HG02623 (cell line): ENCODE results near the gene AVEN.
"Not testable (repeated sequence)": the region's sequence is repeated elsewhere in the genome, so short reads cannot be mapped to it uniquely, and the experiment has no call there.

Experiments used
- ATAC-seq: cut with Tn5 transposase; IDR thresholded peaks from one replicate; pipeline ENCODE4 v1.9.1; 2021; ENCODE audit warnings: moderate library complexity; ENCODE audit not compliant: unreplicated experiment

AVEN gene

DNA sequence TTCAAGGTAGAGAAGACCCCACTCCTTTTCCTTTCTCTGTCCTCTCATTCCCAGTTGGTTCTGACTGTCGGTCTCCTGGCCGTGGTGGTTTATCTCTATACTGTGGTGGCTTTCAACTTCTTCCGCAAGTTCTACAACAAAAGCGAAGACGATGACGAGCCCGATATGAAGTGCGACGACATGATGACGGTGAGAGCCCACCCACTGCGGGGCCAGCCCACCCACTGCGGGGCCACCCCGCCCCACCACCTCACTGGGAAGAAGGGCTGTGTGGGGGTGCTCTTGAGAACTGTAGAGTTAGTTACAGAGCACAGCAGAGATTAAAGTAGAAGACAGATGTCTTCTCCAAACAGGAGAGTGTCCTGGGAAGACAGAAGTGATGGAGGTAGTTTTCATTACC, 181.3 kb downstream of the AVEN start:
- ATAC-seq = no peak

DNA sequence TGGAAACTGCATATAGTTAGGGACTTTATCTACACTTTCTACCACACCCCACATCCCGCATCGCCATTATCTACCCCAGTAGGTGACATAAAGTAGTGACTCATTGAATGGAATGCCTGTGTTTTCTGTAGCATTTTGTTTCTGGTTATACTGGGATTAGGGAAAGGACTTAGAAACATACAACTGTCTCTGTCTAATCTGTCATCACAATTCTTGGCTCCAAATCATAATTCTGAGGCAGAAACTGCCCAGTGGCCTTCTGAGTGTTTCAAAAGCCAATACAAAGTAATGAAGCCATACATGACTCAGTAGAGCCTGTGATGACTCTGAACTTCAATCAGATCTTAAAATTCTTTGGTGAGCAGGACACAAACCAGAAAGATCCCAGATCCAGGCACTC, 186.4 kb downstream of the AVEN start:
- no peak for ATAC-seq

- no peak for ATAC-seq
These were observed 186.9 kb downstream of the AVEN start for GRCh38 chr15:33852094-33852493.

GRCh38 chr15:33851079-33851478, 187.9 kb downstream of the AVEN start:
- no peak for ATAC-seq

- ATAC-seq = no peak
These were observed 191.0 kb downstream of the AVEN start for GRCh38 chr15:33848011-33848410.

DNA sequence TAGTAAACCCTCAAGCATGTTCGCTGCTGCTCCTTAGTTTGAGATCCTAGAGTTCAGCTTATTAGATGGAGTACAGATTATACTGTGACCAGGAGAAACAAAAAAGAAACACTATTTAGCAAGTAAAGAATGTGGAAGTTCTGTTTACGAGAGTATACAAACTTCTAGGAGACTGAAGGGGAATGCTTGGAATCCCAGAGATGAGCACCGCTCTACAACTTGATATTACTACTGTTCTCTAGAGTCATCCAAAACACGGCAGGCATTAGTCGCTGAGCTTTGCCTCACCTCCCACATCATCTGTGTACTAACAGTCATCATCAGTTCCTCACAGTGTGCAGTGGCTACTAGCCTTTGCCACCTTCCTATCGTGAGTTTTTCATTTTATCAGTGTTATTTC, 192.1 kb downstream of the AVEN start:
- ATAC-seq = no peak

GRCh38 chr15:33846142-33846541, 192.9 kb downstream of the AVEN start:
- no peak for ATAC-seq

DNA sequence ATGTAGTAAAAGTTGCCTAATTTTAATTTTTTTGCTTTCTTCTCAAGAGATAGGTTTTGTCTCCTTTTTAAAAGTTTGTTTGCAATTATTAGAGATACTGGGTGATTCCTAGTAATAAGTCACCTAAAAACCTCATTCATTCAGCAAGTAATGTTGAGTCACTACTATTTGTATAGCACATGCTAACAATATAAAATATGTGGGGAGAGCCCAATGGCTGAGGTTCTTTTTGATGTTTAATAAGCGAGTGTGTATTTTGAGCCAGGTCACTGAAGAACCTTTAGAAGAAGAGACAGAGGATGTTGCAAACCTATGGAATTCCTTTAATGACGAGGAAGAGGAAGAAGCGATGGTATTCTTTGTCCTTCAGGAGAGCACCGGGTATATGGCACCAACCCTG, 194.4 kb downstream of the AVEN start:
- no peak for ATAC-seq

- ATAC-seq = no peak
These were observed 194.8 kb downstream of the AVEN start for GRCh38 chr15:33844186-33844585.

GRCh38 chr15:33840615-33841014, 198.4 kb downstream of the AVEN start:
- no peak for ATAC-seq

GRCh38 chr15:33839540-33839939, 199.5 kb downstream of the AVEN start:
- no peak for ATAC-seq

GRCh38 chr15:33837294-33837693, 201.7 kb downstream of the AVEN start:
- no peak for ATAC-seq

DNA sequence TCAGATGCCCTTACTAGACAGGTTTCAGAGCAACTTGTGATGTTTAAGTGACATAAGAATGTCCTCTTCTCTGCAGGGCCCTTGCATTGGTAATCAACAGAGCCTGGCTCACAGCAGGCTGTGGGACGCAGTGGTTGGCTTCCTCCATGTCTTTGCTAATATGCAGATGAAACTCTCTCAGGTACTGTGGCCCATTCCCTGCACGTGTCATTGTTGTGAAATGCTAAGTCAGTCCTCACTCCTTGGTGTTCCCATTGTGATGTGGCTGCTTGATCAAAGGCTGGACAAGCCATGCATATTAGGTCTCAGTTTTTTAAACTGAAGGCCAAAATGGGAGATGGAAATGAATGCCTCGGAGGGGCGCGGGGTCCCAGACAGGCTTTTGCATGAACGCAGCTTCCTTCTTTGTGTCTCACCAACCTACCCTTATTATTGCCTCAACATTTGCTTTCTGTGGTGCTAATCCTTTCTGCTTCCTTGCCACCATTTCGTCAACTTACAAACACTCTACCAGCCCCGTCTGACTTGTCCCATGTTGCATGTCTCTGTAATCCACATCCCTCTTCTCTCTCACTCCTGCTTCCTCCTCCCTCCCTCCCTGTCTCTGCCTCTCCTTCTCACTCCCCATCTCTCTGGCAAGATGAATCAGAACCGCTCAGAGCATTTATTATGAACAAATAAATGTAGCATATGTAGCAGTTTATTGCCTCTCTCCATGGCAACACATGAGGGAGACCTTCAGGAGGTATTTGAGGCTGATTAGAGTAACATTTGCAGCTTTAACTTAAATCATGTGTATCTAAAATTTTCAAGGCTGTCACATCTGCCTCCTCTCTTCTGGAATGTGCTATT, 203.9 kb downstream of the AVEN start:
- ATAC-seq = no peak

GRCh38 chr15:33831646-33832045, 207.4 kb downstream of the AVEN start:
- ATAC-seq = no peak

- ATAC-seq = no peak
These were observed 208.7 kb downstream of the AVEN start for GRCh38 chr15:33830351-33830750.

DNA sequence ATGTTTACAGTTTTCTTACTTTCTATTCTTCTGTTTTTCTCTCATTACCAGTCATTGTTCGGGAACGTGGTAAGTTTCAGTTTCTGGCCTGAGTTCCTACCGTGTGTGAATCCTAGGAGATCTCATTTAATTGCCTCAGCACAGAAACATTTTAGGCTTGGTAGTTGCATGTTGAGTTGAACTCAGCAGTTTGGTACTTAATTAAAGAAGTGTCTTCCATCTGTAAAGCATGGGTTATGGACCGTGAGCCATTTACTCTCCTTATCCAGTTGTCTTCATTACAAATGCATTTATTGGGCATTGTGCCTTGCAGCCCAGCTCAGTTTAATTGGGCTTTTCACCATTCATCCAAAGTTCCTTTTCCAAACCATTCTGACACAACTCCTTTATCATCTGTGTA, 212.8 kb downstream of the AVEN start:
- no peak for ATAC-seq

DNA sequence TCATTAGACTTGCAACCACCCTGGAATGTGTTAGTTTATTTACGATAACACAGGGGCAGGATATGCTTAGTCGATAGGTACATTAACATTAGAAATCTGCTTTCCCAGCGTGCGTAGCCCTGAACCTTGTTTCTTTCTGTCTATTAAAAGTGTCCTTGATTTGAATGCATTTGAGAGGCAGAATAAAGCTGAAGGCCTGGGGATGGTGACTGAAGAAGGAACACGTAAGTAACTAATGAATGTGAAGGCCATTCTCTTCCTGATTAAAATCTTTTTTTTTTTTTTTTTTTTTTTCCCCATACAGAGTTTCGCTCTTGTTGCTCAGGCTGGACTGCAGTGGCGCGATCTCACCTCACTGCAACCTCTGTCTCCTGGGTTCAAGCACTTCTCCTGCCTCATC, 213.6 kb downstream of the AVEN start:
- no peak for ATAC-seq

DNA sequence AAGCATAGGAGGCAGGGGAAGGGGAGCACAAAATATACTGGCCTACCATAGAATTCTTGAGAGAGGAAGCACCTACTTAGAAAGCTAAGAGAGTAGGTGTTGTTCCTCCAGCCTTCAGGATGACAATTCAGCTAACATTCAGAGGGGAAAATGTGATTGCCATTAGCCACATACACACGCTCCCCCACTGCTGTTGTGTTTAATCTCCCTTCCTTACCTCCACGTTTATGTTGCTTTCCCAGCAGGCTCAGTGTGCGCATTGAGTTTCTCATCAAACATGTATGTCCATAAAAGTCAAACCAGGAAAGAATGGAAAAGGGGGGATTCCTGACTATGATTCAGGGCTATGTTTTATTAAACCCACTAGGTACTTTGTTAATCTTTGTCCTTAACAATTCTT, 215.9 kb downstream of the AVEN start:
- no peak for ATAC-seq

- ATAC-seq = no peak
These were observed 216.5 kb downstream of the AVEN start for GRCh38 chr15:33822479-33822878.

DNA sequence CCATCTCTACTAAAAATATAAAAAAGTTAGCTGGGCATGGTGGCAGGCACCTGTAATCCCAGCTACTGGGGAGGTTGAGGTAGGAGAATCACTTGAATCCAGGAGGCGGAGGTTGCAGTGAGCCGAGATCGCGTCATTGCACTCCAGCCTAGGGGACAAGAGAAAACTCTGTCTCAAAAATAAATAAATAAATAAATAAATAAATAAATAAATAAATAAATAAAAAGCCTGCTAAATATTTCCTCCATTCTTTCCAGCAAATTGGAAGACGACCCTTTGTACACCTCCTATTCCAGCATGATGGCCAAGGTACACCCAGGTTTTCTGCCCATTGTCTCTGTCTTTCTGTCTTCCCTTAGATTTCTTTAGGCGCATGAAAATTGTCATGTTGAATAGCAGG, 219.5 kb downstream of the AVEN start:
- ATAC-seq = not testable (repeated sequence)
